Suppressor macrophage treated with lipopolysaccharide for 4 hours (primary cell): ENCODE measurements around the gene LRRC58.

Source experiments
- DNase-seq: peaks from one replicate; pipeline ENCODE4 v3.0.0-alpha.2; 2020

Gene LRRC58

DNA sequence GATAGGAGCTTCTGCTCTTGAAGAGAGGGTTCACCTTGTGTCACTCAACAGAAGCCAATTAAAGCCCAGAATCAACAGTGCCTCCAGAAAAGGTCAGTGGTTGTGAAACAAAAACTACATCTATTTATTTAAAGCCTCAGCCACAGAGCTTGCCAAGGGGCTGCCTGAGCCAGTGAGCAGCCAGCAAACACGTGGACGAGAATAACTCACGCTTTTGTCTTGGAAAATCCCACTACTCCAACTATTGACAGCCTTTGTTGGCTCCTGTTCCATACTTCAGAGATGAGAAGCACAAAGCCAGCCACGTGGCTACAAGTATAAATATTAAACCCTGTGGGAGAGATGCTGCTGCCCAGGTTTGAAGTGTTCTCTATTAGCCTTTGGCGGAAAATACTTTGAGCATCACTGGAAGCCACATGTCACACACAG, 74.4 kb downstream of the LRRC58 start:
- no peak for DNase-seq
